Esophagus muscularis mucosa (tissue), 3 donors: ENCODE measurements around the gene F10.

Experiments
- CTCF ChIP-seq, 3 experiments: fragments of 200-600 bp in 2 of 3; fragments of 450-650 bp in 1 of 3; sonication (generic) in 2 of 3; IDR thresholded peaks; one replicate each; pipeline ENCODE4 v1.5.1; 2017 to 2019; ENCODE audit warnings: antibody characterized with exemption in 3 of 3, mild to moderate bottlenecking in 2 of 3, moderate library complexity in 1 of 3
- EP300 ChIP-seq: sonication (generic); formaldehyde crosslinking; IDR thresholded peaks from one replicate; pipeline ENCODE4 v1.6.1; 2017; ENCODE audit warnings: antibody characterized with exemption

GRCh38 chr13:113140677-113141600 is 18.3 kb downstream of the F10 start:
- TF ChIP-seq CTCF (IDR thresholded peaks at IDR 0.05) (no peak), EP300 (no peak)
